BLaER1 (cell line): Measurements from ENCODE around the gene TJP2.

Experiments
- H3K27ac ChIP-seq: shearing (Covaris generic); formaldehyde crosslinking; 2 replicates; pipeline ENCODE4 v1.8.1; 2022
- H3K27me3 ChIP-seq: shearing (Covaris generic); formaldehyde crosslinking; 2 replicates; pipeline ENCODE4 v1.8.1; 2022
- H3K36me3 ChIP-seq: shearing (Covaris generic); formaldehyde crosslinking; 2 replicates; pipeline ENCODE4 v1.8.1; 2022
- H3K4me1 ChIP-seq: shearing (Covaris generic); formaldehyde crosslinking; 2 replicates; pipeline ENCODE4 v1.8.1; 2022
- H3K4me2 ChIP-seq: shearing (Covaris generic); formaldehyde crosslinking; 2 replicates; pipeline ENCODE4 v1.8.1; 2022
- H3K4me3 ChIP-seq: shearing (Covaris generic); formaldehyde crosslinking; 2 replicates; pipeline ENCODE4 v1.8.1; 2022
- H3K9ac ChIP-seq: shearing (Covaris generic); formaldehyde crosslinking; 2 replicates; pipeline ENCODE4 v1.8.1; 2022
- H3K9me3 ChIP-seq: shearing (Covaris generic); formaldehyde crosslinking; 2 replicates; pipeline ENCODE4 v1.8.1; 2022
- H4K20me1 ChIP-seq: shearing (Covaris generic); formaldehyde crosslinking; 2 replicates; pipeline ENCODE4 v1.8.1; 2022
- Cebpa-rat ChIP-seq: shearing (Covaris generic); IDR thresholded peaks from 2 replicates; pipeline ENCODE4 v1.8.1; 2022

The TJP2 gene

DNA sequence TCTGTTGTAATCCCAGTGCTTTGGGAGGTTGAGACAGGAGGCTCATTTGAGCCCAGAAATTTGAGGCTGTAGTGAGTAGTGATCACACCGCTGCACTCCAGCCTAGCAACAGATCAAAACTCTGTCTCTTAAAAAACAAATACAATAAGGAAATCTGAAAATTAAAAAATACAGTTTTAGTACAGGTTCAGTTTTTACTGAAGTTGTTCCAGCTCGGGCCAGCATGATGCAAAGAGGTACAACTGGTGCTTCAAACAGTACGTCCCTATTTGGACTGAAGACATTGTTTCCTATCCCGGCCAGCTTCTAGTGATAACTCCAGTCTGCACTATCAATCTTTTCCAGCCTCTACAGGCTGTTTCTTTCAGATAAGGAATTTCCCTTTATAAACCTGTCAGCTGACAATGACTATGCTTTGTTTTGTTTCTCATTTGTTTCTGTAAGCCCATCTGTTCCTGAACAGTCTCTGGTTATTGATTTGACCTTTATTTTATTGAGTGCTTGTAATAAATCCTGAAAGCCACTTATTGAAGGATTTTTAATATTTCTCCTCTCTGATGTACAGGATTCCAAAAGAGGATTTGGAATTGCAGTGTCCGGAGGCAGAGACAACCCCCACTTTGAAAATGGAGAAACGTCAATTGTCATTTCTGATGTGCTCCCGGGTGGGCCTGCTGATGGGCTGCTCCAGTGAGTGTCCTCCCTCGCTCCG is 41.9 kb downstream of the TJP2 start:
- no peak overlapping the region for H3K27ac ChIP-seq
- TF ChIP-seq Cebpa-rat, result no peak
- H3K27me3 ChIP-seq, result no peaks in the 10 kb centered on the region
- H3K36me3 ChIP-seq, result peaks cover 27% of the 10 kb centered on the region
- no peaks in the 10 kb centered on the region for H3K9me3 ChIP-seq
- no peak overlapping the region for H3K4me2 ChIP-seq
- no peaks in the 10 kb centered on the region for H4K20me1 ChIP-seq
- no peak overlapping the region for H3K4me3 ChIP-seq
- no peaks in the 10 kb centered on the region for H3K4me1 ChIP-seq
- H3K9ac ChIP-seq, result no peak overlapping the region

DNA sequence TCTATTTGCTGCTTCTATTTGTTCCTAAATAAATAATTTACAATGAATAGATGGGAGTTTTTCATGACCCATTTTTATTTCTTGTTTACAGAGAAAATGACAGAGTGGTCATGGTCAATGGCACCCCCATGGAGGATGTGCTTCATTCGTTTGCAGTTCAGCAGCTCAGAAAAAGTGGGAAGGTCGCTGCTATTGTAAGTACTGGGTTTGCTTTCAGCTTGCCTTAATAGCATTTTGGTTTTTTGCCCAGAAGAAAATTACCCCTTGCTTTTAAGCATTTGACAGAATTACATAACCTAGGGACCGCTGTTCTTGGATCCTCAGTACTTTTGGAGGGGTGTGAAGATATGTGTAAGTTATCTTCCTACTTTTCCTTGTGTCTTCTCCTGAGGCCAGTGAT is 44.1 kb downstream of the TJP2 start:
- H3K9ac ChIP-seq, result no peak overlapping the region
- H3K27ac ChIP-seq, result no peak overlapping the region
- H3K4me1 ChIP-seq, result no peaks in the 10 kb centered on the region
- no peaks in the 10 kb centered on the region for H3K27me3 ChIP-seq
- H3K4me3 ChIP-seq, result no peak overlapping the region
- no peak overlapping the region for H3K4me2 ChIP-seq
- no peak for TF ChIP-seq Cebpa-rat
- peaks cover 47% of the 10 kb centered on the region for H3K36me3 ChIP-seq
- no peaks in the 10 kb centered on the region for H3K9me3 ChIP-seq
- no peaks in the 10 kb centered on the region for H4K20me1 ChIP-seq

DNA sequence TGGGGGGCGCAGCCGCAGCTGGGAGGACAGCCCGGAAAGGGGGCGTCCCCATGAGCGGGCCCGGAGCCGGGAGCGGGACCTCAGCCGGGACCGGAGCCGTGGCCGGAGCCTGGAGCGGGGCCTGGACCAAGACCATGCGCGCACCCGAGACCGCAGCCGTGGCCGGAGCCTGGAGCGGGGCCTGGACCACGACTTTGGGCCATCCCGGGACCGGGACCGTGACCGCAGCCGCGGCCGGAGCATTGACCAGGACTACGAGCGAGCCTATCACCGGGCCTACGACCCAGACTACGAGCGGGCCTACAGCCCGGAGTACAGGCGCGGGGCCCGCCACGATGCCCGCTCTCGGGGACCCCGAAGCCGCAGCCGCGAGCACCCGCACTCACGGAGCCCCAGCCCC is 47.0 kb downstream of the TJP2 start:
- Histone ChIP-seq H3K36me3 (peaks cover 60% of the 10 kb centered on the region), H4K20me1 (no peaks in the 10 kb centered on the region), H3K4me1 (no peaks in the 10 kb centered on the region), H3K27me3 (no peaks in the 10 kb centered on the region), H3K4me2 (no peak overlapping the region), H3K4me3 (no peak overlapping the region), H3K27ac (no peak overlapping the region), H3K9ac (no peak overlapping the region), H3K9me3 (no peaks in the 10 kb centered on the region)
- no peak for TF ChIP-seq Cebpa-rat

DNA sequence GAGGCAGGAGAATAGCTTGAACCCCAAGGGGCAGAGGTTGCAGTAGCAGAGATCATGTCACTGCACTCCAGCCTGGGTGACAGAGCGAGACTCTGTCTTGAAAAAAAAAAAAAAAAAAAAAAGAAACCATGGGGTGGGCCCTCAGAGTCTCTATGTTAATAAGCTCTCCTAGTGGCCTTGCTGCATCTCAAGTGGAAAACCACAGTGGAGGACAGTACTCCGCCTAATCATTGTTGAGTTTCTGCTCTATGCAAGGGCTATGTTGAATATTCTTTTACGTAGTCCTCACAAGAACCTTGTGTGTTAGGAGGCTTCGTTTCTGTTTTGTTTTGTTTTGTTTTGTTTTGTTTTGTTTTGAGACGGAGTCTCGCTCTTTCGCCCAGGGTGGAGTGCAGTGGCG is 48.9 kb downstream of the TJP2 start:
- Histone ChIP-seq H3K27ac (no peak overlapping the region), H3K4me2 (no peak overlapping the region), H3K36me3 (peaks cover 62% of the 10 kb centered on the region), H3K4me3 (no peak overlapping the region), H3K9me3 (no peaks in the 10 kb centered on the region), H3K27me3 (no peaks in the 10 kb centered on the region), H3K9ac (no peak overlapping the region), H3K4me1 (no peaks in the 10 kb centered on the region), H4K20me1 (no peaks in the 10 kb centered on the region)
- TF ChIP-seq Cebpa-rat, result no peak

DNA sequence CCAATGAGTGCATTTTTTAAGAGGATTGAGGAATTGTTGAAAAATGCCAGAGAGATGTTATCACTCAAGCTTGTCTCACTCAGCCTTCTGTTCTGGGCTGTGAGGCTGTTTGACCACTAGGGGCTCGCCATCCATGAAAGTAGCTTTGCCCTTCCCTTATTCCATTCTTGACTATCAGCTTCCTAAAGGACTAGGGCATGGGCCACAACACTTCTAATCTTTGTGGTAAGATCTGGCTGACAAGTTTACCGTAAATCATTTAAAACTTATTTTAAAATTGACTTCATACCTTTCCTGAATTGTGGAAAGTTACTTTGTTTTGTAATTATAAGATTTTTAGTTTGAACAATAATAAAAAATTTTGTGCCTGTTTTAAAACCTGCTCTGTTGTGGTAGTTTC is 49.5 kb downstream of the TJP2 start:
- no peaks in the 10 kb centered on the region for H3K9me3 ChIP-seq
- TF ChIP-seq Cebpa-rat, result no peak
- no peak overlapping the region for H3K4me2 ChIP-seq
- H3K27ac ChIP-seq, result no peak overlapping the region
- H3K4me1 ChIP-seq, result no peaks in the 10 kb centered on the region
- H4K20me1 ChIP-seq, result no peaks in the 10 kb centered on the region
- no peak overlapping the region for H3K9ac ChIP-seq
- no peak overlapping the region for H3K4me3 ChIP-seq
- H3K36me3 ChIP-seq, result peaks cover 61% of the 10 kb centered on the region
- no peaks in the 10 kb centered on the region for H3K27me3 ChIP-seq

DNA sequence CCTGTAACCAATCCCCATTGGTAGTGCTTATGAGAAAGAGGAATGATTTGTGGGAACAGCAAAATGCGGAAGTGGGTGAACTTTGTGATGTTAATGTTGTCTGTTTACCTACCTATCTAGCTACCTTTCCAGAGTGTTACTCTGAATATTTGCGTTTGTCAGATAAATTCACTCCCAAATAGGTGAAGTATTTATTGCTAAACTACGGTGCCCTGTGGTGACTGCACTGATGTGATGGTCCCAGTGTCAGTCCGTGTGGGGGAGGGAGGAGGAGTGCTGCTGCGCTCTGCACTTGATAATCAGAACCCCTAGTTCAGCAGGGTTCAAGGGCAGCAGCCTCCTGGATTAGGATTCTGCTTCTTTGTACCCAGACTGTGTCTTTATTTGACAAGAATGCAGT is 55.3 kb downstream of the TJP2 start:
- Histone ChIP-seq H3K4me1 (no peaks in the 10 kb centered on the region), H3K9ac (no peak overlapping the region), H3K36me3 (peaks cover 48% of the 10 kb centered on the region), H4K20me1 (no peaks in the 10 kb centered on the region), H3K27me3 (no peaks in the 10 kb centered on the region), H3K4me3 (no peak overlapping the region), H3K4me2 (no peak overlapping the region), H3K9me3 (no peaks in the 10 kb centered on the region), H3K27ac (no peak overlapping the region)
- no peak for TF ChIP-seq Cebpa-rat

DNA sequence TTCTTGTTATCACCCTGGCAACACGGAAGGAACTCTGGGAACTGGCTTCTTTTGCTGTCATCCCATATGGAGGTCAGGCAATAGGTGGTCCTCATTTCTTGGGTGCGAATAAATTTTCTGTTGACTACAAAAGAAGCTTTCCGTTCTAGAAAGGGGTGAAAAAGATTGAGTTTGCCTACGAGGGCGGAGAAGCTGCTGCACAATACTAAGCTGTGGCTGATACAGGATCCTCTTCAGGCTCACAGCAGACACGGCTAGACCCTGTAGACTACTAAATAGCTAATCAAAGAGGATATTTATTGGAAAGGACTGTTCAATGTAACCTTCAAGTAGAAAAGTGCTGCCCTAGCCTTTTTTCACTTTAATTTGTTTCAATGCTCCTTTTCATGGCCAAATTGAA is 58.1 kb downstream of the TJP2 start:
- Histone ChIP-seq H3K4me1 (peaks cover 17% of the 10 kb centered on the region), H3K9me3 (no peaks in the 10 kb centered on the region), H3K27me3 (no peaks in the 10 kb centered on the region), H3K9ac (no peak overlapping the region), H3K4me2 (no peak overlapping the region), H3K4me3 (no peak overlapping the region), H3K36me3 (peaks cover 38% of the 10 kb centered on the region), H4K20me1 (no peaks in the 10 kb centered on the region), H3K27ac (no peak overlapping the region)
- TF ChIP-seq Cebpa-rat, result no peak

DNA sequence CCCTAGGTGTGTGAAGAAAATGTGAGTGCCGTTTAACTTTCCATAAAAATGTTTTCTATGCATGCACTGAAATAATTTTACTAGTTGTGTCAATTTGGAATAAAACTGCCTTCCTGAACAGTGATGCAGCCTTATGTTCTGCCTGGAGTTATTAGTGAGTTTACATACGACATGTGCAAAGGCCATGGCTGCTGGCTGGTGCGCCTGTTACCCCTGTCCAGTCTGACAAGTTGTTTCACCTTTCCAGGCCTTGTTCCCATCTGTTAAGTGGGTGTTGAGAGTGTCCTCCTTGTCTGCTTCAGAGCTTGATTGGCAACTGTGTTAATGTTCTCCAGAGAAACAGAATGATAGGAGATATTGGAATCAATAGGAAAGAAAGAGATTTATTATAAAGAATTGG is 60.6 kb downstream of the TJP2 start:
- Histone ChIP-seq H3K27ac (no peak overlapping the region), H3K4me2 (no peak overlapping the region), H3K27me3 (no peaks in the 10 kb centered on the region), H3K4me1 (peaks cover 20% of the 10 kb centered on the region), H3K9ac (no peak overlapping the region), H4K20me1 (no peaks in the 10 kb centered on the region), H3K9me3 (no peaks in the 10 kb centered on the region), H3K4me3 (no peak overlapping the region), H3K36me3 (peaks cover 43% of the 10 kb centered on the region)
- TF ChIP-seq Cebpa-rat, result no peak

DNA sequence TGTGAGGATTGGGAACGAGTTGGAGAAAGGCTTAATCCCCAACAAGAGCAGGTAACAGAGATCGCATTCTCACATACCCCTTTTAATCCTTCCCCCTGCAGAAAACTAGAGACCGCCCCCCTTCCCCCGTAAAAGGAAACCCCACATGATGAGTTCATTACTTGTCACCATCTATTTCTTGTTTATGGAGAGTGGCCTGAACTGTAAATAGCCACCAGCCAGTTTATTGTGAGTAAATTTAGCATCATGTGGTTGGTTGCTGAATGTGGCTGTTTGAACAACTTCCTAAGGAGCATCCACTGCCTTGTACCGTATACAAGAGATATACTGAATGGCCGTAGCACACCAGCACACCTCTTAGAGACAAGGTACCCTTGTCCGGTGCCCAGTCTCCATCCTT is 62.1 kb downstream of the TJP2 start:
- Histone ChIP-seq H3K4me2 (peak overlapping the region; percentile 52), H3K4me1 (peaks cover 20% of the 10 kb centered on the region), H4K20me1 (no peaks in the 10 kb centered on the region), H3K27ac (peak overlapping the region; percentile 3; the same call in 1 of the 2 replicates), H3K9ac (no peak overlapping the region), H3K36me3 (peaks cover 43% of the 10 kb centered on the region), H3K4me3 (no peak overlapping the region), H3K27me3 (no peaks in the 10 kb centered on the region), H3K9me3 (no peaks in the 10 kb centered on the region)
- TF ChIP-seq Cebpa-rat, result no peak

DNA sequence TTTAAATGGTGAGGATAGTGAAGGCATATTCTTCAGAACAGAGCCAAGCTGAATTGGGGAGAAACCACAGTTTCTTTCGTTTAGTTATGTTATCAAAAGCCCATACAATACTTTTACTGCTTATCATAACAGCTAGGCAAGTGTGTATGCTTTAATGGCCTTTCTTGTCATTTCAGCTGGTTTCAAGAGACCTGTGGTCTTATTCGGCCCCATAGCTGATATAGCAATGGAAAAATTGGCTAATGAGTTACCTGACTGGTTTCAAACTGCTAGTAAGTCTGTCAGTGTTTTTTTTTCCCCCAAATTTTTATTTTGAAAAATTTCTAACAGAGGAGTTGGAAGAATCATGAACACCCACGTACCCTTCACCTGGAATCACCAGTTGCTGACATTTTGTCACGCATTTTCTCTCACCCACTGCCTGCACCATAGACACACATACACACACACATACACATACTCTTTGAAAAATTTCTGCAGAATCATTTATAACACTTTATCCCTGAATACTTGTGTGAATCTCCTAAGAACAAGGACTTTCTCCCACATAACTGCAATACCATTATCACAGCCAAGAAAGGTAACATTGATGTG is 63.7 kb downstream of the TJP2 start:
- TF ChIP-seq Cebpa-rat, result no peak
- Histone ChIP-seq H3K36me3 (peaks cover 43% of the 10 kb centered on the region), H3K4me3 (no peak overlapping the region), H3K4me2 (no peak overlapping the region), H3K9ac (no peak overlapping the region), H3K27me3 (no peaks in the 10 kb centered on the region), H3K4me1 (peaks cover 20% of the 10 kb centered on the region), H3K9me3 (no peaks in the 10 kb centered on the region), H3K27ac (no peak overlapping the region), H4K20me1 (no peaks in the 10 kb centered on the region)

DNA sequence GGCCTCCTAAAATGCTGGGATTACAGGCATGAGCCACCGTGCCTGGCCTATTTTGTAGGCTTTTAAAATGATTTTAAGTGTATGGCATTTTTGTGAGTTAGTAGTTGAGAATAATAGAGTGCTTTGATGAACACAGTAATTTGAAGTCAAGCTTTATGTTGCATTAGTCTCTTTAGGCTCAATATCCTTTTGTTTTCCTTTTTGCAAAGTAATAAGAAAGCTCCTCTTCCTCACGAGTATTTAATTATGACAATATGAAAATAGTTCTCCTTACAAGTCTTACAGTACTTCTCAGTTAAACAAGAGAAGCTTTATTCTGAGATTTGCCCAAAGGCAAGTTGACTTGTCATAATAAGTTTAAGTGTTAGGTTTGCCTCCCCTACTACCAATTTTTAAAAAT is 69.0 kb downstream of the TJP2 start:
- no peak for TF ChIP-seq Cebpa-rat
- Histone ChIP-seq H3K9ac (no peak overlapping the region), H3K36me3 (peaks cover 40% of the 10 kb centered on the region), H3K4me2 (no peak overlapping the region), H3K9me3 (no peaks in the 10 kb centered on the region), H3K4me1 (no peaks in the 10 kb centered on the region), H3K27ac (no peak overlapping the region), H3K27me3 (no peaks in the 10 kb centered on the region), H4K20me1 (no peaks in the 10 kb centered on the region), H3K4me3 (no peak overlapping the region)
